Neural cell (in vitro differentiated cells): Measurements from ENCODE around the gene HOXA7. TPM values are rescaled to one million over a fixed set of nuclear protein-coding genes. Genes with fewer than 3 reads are reported as not detected.

ENCODE experiments used
- H2AFZ ChIP-seq: fragments of 200-600, 300-800 bp; sonication (generic), shearing (Covaris generic); 2 replicates; pipeline ENCODE4 v1.6.0; 2014; ENCODE audit warnings: low read depth, mild to moderate bottlenecking, antibody characterized with exemption, low read length, moderate library complexity
- H3F3A ChIP-seq: fragments of 200-600 bp; shearing (Covaris generic); 2 replicates; pipeline ENCODE4 v1.6.1; 2016; ENCODE audit warnings: mild to moderate bottlenecking, moderate library complexity, mixed read lengths, antibody characterized with exemption, low read length; ENCODE audit not compliant: insufficient read depth, poor library complexity, severe bottlenecking
- H3K27ac ChIP-seq: fragments of 200-600, 300-800 bp; sonication (generic), shearing (Covaris generic); 2 replicates; pipeline ENCODE4 v1.5.1; 2014; ENCODE audit warnings: mild to moderate bottlenecking, low read length, moderate library complexity
- H3K27me3 ChIP-seq: fragments of 300-800, 200-600 bp; sonication (generic), shearing (Covaris generic); 2 replicates; pipeline ENCODE4 v1.6.0; 2014; ENCODE audit warnings: mild to moderate bottlenecking, low read depth, low read length, moderate library complexity; ENCODE audit not compliant: insufficient read depth
- H3K36me3 ChIP-seq: fragments of 300-800, 200-600 bp; sonication (generic), shearing (Covaris generic); 2 replicates; pipeline ENCODE4 v1.5.1; 2014; ENCODE audit warnings: mild to moderate bottlenecking, antibody characterized with exemption, low read length, moderate library complexity; ENCODE audit not compliant: insufficient read depth
- H3K4me2 ChIP-seq: fragments of 300-800, 200-600 bp; sonication (generic), shearing (Covaris generic); 2 replicates; pipeline ENCODE4 v1.6.0; 2014; ENCODE audit warnings: mild to moderate bottlenecking, low read length
- H3K4me3 ChIP-seq: fragments of 300-800, 200-600 bp; sonication (generic), shearing (Covaris generic); 2 replicates; pipeline ENCODE4 v1.5.1; 2014; ENCODE audit warnings: mild to moderate bottlenecking, low read length, moderate library complexity
- H3K79me2 ChIP-seq: fragments of 200-600 bp; shearing (Covaris generic); replicated peaks from 2 replicates; pipeline ENCODE4 v1.6.0; 2014; ENCODE audit warnings: mild to moderate bottlenecking, low read length, moderate library complexity; ENCODE audit not compliant: insufficient read depth
- H3K9ac ChIP-seq: fragments of 300-800, 200-600 bp; sonication (generic), shearing (Covaris generic); 2 replicates; pipeline ENCODE4 v1.6.1; 2016; ENCODE audit warnings: mild to moderate bottlenecking, low read length, mixed read lengths
- H3K9me2 ChIP-seq: fragments of 200-600 bp; shearing (Covaris generic); 2 replicates; pipeline ENCODE4 v1.6.1; 2016; ENCODE audit warnings: mild to moderate bottlenecking, low read length, mixed read lengths; ENCODE audit not compliant: insufficient read depth
- H3K9me3 ChIP-seq: fragments of 200-600, 300-800 bp; sonication (generic), shearing (Covaris generic); 2 replicates; pipeline ENCODE4 v1.6.1; 2016; ENCODE audit warnings: mild to moderate bottlenecking, mixed run types, low read length, moderate library complexity, mixed read lengths
- H4K20me1 ChIP-seq: fragments of 200-600 bp; shearing (Covaris generic); 2 replicates; pipeline ENCODE4 v1.6.1; 2016; ENCODE audit warnings: mild to moderate bottlenecking, mixed run types; ENCODE audit not compliant: insufficient read depth
- CTCF ChIP-seq: fragments of 450-650 bp; IDR thresholded peaks from 2 replicates; pipeline ENCODE4 v1.5.1; 2014; ENCODE audit warnings: antibody characterized with exemption, mild to moderate bottlenecking, moderate library complexity; ENCODE audit not compliant: poor library complexity, severe bottlenecking
- EP300 ChIP-seq: fragments of 450-650 bp; conservative IDR thresholded peaks from 2 replicates; pipeline ENCODE4 v1.6.1; 2014; ENCODE audit warnings: antibody characterized with exemption, mild to moderate bottlenecking, moderate library complexity; ENCODE audit not compliant: poor library complexity, severe bottlenecking
- EZH2 ChIP-seq: fragments of 200-600, 300-800 bp; shearing (Covaris generic), sonication (generic); IDR thresholded peaks from 2 replicates; pipeline ENCODE4 v1.6.1; 2014; ENCODE audit warnings: antibody characterized with exemption, low read length, borderline replicate concordance, mild to moderate bottlenecking; ENCODE audit not compliant: insufficient read depth, poor library complexity, severe bottlenecking
- MXI1 ChIP-seq: fragments of 450-650 bp; conservative IDR thresholded peaks from 2 replicates; pipeline ENCODE4 v1.6.1; 2014; ENCODE audit warnings: antibody characterized with exemption, mild to moderate bottlenecking; ENCODE audit not compliant: poor library complexity, severe bottlenecking
- POLR2AphosphoS5 ChIP-seq: IDR thresholded peaks from 2 replicates; pipeline ENCODE4 v1.6.1; 2012
- RAD21 ChIP-seq: fragments of 450-650 bp; conservative IDR thresholded peaks from 2 replicates; pipeline ENCODE4 v1.6.1; 2014; ENCODE audit warnings: antibody characterized with exemption, mild to moderate bottlenecking, moderate library complexity
- SMC3 ChIP-seq: fragments of 450-650 bp; conservative IDR thresholded peaks from 2 replicates; pipeline ENCODE4 v1.6.1; 2014; ENCODE audit warnings: antibody characterized with exemption, mild to moderate bottlenecking, moderate library complexity; ENCODE audit not compliant: poor library complexity
- TAF1 ChIP-seq: IDR thresholded peaks from 2 replicates; pipeline ENCODE4 v1.6.1; 2012; ENCODE audit warnings: low read depth
- polyA plus RNA-seq: library from polyadenylated mRNA; depleted of rRNA; stranded (reverse); fragments of >200 nt; gene quantifications from 2 replicates; pipeline ENCODE4 v1.2.3, GENCODE V29; 2014
- TF ChIP-seq, protein P1 (sequence below): IDR thresholded peaks from 2 replicates; pipeline ENCODE4 v1.6.1; 2012; ENCODE audit warnings: borderline replicate concordance

Gene HOXA7
- polyA plus RNA-seq, 1 donor from 2014 or later: not detected

DNA sequence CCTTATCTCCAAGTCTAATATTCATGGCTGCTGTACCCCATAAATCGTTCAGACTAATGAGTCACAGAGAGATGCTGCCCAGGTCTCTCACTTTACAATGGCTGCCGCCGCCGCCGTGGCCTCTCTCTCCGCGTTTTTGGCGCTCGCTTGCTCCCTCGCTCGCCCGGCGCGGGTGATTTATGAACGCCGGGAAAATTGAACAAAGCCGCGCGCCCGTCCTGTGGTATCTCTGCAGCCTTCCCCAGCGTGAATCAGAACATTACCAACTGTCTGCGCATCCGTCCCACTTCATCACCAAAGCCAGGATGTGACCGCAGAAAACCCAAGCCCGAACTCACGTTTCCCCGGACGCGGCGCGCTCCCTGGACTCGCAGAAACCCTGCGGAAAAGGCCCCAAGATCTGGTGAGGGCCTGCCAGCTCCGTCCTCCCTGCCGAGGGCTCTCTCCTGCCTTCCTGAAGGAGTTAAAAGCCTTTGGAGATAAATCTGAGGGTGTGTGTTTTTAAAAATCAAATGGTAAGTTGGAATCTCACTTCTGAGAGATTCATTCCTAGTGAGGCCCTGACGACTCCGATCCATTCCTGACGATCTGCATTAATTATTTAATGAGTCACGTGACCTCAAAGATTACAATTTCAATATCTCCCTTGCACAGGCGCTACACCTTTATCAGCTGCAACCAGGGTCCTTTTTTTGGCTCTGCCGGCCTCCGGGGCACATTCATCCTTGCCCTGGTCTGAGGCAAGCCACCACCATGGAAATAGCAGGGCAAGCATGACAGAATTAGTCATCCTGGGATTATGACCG is 32.2 kb downstream of the HOXA7 start:
- Histone ChIP-seq H3K9me2 (no peaks in the 10 kb centered on the region), H2AFZ (no peak overlapping the region), H3K4me3 (no peak overlapping the region), H3F3A (no peaks in the 10 kb centered on the region), H3K27ac (no peak overlapping the region), H4K20me1 (no peaks in the 10 kb centered on the region), H3K36me3 (no peaks in the 10 kb centered on the region), H3K27me3 (peaks cover 100% of the 10 kb centered on the region), H3K9me3 (peaks cover 13% of the 10 kb centered on the region), H3K9ac (no peak overlapping the region), H3K4me2 (no peak overlapping the region), H3K79me2 (no peaks in the 10 kb centered on the region)
- peak; percentile 42 for TF ChIP-seq EZH2
- no peak for TF ChIP-seq SMC3

DNA sequence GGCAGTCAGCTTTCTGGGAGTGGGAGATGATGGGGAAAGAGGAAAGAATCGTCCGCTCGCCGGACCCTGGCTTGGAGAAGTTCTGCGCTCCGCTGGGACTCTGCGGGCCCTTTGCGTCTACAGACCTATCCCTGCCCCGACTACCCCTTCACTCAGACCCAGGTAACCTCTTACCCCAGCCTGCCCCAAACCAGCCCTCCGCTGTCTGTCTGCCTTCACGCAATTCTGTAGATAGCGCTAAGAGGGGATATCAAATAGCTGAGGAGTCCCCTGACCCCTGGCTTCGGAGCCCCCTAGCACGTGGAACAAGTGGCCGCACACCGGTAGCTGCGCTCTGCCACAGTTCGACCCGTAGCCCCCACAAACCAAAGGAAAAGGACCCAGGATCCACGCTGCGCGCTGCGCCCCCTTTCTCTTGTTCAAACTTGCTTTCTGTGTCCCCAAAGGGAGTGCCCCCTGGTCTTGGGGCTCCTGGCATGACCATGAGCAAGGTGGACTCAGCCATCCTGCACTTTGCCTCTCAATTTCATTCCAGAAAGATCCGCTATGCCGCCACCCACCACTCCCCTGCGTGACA is 32.9 kb downstream of the HOXA7 start:
- no peaks in the 10 kb centered on the region for H3F3A ChIP-seq
- H3K4me2 ChIP-seq: no peak overlapping the region
- H2AFZ ChIP-seq: no peak overlapping the region
- TF ChIP-seq MXI1 (no peak), SMC3 (no peak), EP300 (no peak), RAD21 (no peak), TAF1 (no peak), POLR2AphosphoS5 (no peak), CTCF (no peak), EZH2 (no peak)
- TF ChIP-seq, protein P1, sequence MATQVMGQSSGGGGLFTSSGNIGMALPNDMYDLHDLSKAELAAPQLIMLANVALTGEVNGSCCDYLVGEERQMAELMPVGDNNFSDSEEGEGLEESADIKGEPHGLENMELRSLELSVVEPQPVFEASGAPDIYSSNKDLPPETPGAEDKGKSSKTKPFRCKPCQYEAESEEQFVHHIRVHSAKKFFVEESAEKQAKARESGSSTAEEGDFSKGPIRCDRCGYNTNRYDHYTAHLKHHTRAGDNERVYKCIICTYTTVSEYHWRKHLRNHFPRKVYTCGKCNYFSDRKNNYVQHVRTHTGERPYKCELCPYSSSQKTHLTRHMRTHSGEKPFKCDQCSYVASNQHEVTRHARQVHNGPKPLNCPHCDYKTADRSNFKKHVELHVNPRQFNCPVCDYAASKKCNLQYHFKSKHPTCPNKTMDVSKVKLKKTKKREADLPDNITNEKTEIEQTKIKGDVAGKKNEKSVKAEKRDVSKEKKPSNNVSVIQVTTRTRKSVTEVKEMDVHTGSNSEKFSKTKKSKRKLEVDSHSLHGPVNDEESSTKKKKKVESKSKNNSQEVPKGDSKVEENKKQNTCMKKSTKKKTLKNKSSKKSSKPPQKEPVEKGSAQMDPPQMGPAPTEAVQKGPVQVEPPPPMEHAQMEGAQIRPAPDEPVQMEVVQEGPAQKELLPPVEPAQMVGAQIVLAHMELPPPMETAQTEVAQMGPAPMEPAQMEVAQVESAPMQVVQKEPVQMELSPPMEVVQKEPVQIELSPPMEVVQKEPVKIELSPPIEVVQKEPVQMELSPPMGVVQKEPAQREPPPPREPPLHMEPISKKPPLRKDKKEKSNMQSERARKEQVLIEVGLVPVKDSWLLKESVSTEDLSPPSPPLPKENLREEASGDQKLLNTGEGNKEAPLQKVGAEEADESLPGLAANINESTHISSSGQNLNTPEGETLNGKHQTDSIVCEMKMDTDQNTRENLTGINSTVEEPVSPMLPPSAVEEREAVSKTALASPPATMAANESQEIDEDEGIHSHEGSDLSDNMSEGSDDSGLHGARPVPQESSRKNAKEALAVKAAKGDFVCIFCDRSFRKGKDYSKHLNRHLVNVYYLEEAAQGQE: no peak
- H4K20me1 ChIP-seq: no peaks in the 10 kb centered on the region
- no peaks in the 10 kb centered on the region for H3K79me2 ChIP-seq
- H3K9me2 ChIP-seq: no peaks in the 10 kb centered on the region
- no peak overlapping the region for H3K27ac ChIP-seq
- peaks cover 100% of the 10 kb centered on the region for H3K27me3 ChIP-seq
- H3K36me3 ChIP-seq: no peaks in the 10 kb centered on the region
- H3K4me3 ChIP-seq: no peak overlapping the region
- H3K9me3 ChIP-seq: peaks cover 7% of the 10 kb centered on the region
- no peak overlapping the region for H3K9ac ChIP-seq
